Keratinocyte (primary cell): Measurements from ENCODE around the gene PCBD2.

Experiments
- EZH2 ChIP-seq: IDR thresholded peaks from one replicate; pipeline ENCODE4 v1.6.1; 2012; ENCODE audit warnings: inconsistent platforms, mild to moderate bottlenecking, low read length, moderate library complexity
- TF ChIP-seq, protein P1 (sequence below), 3 experiments: IDR thresholded peaks in 1 of 3; conservative IDR thresholded peaks in 1 of 3; optimal IDR thresholded peaks in 1 of 3; 2 replicates in 2 of 3; 3 replicates in 1 of 3; pipeline versions ENCODE3 to v1.5.1; 2011; ENCODE audit warnings: low read length in 3 of 3, mild to moderate bottlenecking in 3 of 3, moderate library complexity in 2 of 3, control low read depth in 1 of 3, inconsistent platforms in 1 of 3; ENCODE audit not compliant: insufficient read depth in 2 of 3; ENCODE audit errors: extremely low read depth in 1 of 3

DNA sequence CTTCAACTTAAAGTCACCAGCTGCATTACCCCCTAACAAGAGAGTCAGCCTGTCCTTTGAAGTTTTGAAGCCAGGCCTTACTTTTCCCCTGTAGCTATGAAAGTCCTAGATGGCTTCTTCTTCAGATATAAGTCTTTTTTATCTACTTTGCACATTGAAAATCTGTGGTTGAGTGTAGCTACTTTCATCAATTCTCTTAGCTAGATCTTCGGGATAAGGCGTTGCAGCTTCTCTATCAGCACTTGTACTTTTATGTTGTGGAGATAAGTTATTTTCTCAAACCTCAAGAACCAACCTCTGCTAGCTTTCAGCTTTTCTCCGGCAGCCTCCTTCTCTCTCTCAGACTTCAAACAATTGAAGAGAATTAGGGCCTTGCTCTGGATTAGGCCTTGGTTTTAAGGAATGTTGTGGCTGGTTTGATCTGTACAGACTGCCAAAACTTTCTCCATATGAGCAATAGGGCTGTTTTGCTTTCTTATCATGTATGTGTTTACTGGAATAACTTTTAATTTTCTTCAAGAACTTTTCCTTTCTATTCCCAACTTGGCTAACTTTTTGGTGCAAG is 84.4 kb downstream of the PCBD2 start:
- TF ChIP-seq, protein P1, sequence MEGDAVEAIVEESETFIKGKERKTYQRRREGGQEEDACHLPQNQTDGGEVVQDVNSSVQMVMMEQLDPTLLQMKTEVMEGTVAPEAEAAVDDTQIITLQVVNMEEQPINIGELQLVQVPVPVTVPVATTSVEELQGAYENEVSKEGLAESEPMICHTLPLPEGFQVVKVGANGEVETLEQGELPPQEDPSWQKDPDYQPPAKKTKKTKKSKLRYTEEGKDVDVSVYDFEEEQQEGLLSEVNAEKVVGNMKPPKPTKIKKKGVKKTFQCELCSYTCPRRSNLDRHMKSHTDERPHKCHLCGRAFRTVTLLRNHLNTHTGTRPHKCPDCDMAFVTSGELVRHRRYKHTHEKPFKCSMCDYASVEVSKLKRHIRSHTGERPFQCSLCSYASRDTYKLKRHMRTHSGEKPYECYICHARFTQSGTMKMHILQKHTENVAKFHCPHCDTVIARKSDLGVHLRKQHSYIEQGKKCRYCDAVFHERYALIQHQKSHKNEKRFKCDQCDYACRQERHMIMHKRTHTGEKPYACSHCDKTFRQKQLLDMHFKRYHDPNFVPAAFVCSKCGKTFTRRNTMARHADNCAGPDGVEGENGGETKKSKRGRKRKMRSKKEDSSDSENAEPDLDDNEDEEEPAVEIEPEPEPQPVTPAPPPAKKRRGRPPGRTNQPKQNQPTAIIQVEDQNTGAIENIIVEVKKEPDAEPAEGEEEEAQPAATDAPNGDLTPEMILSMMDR (optimal IDR thresholded peaks at IDR 0.05 in 1 of 3, IDR thresholded peaks at IDR 0.05 in 1 of 3, conservative IDR thresholded peaks at IDR 0.05 in 1 of 3; ENCODE audit: extremely low read depth in 1 of 3, insufficient read depth in 2 of 3, low read length in 3 of 3), result no peak
- TF ChIP-seq EZH2, result no peak
